Activated CD4-positive, alpha-beta T cell treated with anti-CD3 and anti-CD28 coated beads, Interleukin-2, amount 10 ng/mL, durations not matched to agents 7 days and 5 days (primary cell): ENCODE measurements around the gene TADA3. TPM values are rescaled to one million over a fixed set of nuclear protein-coding genes. Genes with fewer than 3 reads are reported as not detected.

Source experiments
- CTCF ChIA-PET: fragments of 350-600 bp; sonication (Branson Sonifier 250); formaldehyde crosslinking; loops from one replicate; lab custom pipeline; 2021; ENCODE audit warnings: antibody characterized with exemption; lab: Charles Lee
- POLR2A ChIA-PET: fragments of 350-600 bp; sonication (Branson Sonifier 250); formaldehyde crosslinking; loops from one replicate; lab custom pipeline; 2021; ENCODE audit warnings: antibody characterized with exemption; lab: Charles Lee
- DNase-seq: peaks from one replicate; pipeline ENCODE4 v3.0.0-alpha.2; 2020
- H3K27ac Mint-ChIP-seq: one replicate; pipeline ENCODE4 v1.8.0; 2021; ENCODE audit warnings: mild to moderate bottlenecking, moderate library complexity, mixed read lengths
- H3K27me3 Mint-ChIP-seq: one replicate; pipeline ENCODE4 v1.8.0; 2021; ENCODE audit warnings: mixed read lengths
- H3K36me3 Mint-ChIP-seq: one replicate; pipeline ENCODE4 v1.8.0; 2021; ENCODE audit warnings: low read depth, mixed read lengths
- H3K4me1 Mint-ChIP-seq: one replicate; pipeline ENCODE4 v1.8.0; 2021; ENCODE audit warnings: mixed read lengths
- H3K4me3 Mint-ChIP-seq: one replicate; pipeline ENCODE4 v1.8.0; 2021; ENCODE audit warnings: mild to moderate bottlenecking, moderate library complexity, mixed read lengths
- H3K9me3 Mint-ChIP-seq: one replicate; pipeline ENCODE4 v1.8.0; 2021; ENCODE audit warnings: mixed read lengths
- total RNA-seq, 2 experiments: library from RNA; stranded (reverse); gene quantifications; one replicate each; pipeline ENCODE4 v1.2.3, GENCODE V29; 2021

The TADA3 gene
- total RNA-seq, 2 experiments from 2014 or later, result 77.6 to 82.3 TPM

- Mint-ChIP-seq H3K27me3 (no peaks in the 10 kb centered on the region), H3K4me1 (peaks cover 6% of the 10 kb centered on the region), H3K9me3 (no peaks in the 10 kb centered on the region), H3K27ac (no peak overlapping the region), H3K36me3 (no peaks in the 10 kb centered on the region), H3K4me3 (no peak overlapping the region)
- no peak for DNase-seq
- ChIA-PET POLR2A (no interaction called here), CTCF (interaction anchor here (0.5 to 0.6 kb wide), 2 partner anchors 26 to 76 kb away, joined by 3 to 4 read pairs; no protein-coding TSS in a partner anchor)
Observed at GRCh38 chr3:9825451-9826040, 33.3 kb upstream of the TADA3 start.

- H3K27ac Mint-ChIP-seq, result no peak overlapping the region
- ChIA-PET CTCF (interaction anchor here (1.1 kb wide), 2 partner anchors 11 to 13 kb away, joined by 7 to 8 read pairs; no protein-coding TSS in a partner anchor), POLR2A (interaction anchor here (0.6 kb wide), 1 partner anchor 121 kb away, joined by 6 read pairs; no protein-coding TSS in a partner anchor)
- H3K4me1 Mint-ChIP-seq, result no peaks in the 10 kb centered on the region
- no peak overlapping the region for H3K4me3 Mint-ChIP-seq
- no peaks in the 10 kb centered on the region for H3K9me3 Mint-ChIP-seq
- peaks cover 8% of the 10 kb centered on the region for H3K36me3 Mint-ChIP-seq
- DNase-seq, result no peak
- H3K27me3 Mint-ChIP-seq, result no peaks in the 10 kb centered on the region
Observed at GRCh38 chr3:9820946-9821345, 28.7 kb upstream of the TADA3 start.

- ChIA-PET POLR2A (no interaction called here), CTCF (interaction anchor here (0.9 to 1.6 kb wide), 3 partner anchors 11 to 485 kb away, joined by 3 to 8 read pairs (median 4); no protein-coding TSS in a partner anchor)
- Mint-ChIP-seq H3K4me1 (no peaks in the 10 kb centered on the region), H3K36me3 (peaks cover 8% of the 10 kb centered on the region), H3K27me3 (no peaks in the 10 kb centered on the region), H3K27ac (no peak overlapping the region), H3K4me3 (no peak overlapping the region), H3K9me3 (no peaks in the 10 kb centered on the region)
- no peak for DNase-seq
Observed at GRCh38 chr3:9820543-9820942, 28.3 kb upstream of the TADA3 start.

GRCh38 chr3:9818666-9819335 lies 26.5 kb upstream of the TADA3 start:
- Mint-ChIP-seq H3K36me3 (peaks cover 8% of the 10 kb centered on the region), H3K27me3 (no peaks in the 10 kb centered on the region), H3K9me3 (no peaks in the 10 kb centered on the region), H3K4me1 (no peaks in the 10 kb centered on the region), H3K4me3 (no peak overlapping the region), H3K27ac (no peak overlapping the region)
- POLR2A ChIA-PET, result interaction anchor here (0.7 kb wide), 1 partner anchor 12 kb away, joined by 3 read pairs; no protein-coding TSS in a partner anchor
- CTCF ChIA-PET, result interaction anchor here (1.0 to 1.6 kb wide), 2 partner anchors 11 to 22 kb away, joined by 3 to 4 read pairs; no protein-coding TSS in a partner anchor
- no peak for DNase-seq

GRCh38 chr3:9817436-9817835 lies 25.2 kb upstream of the TADA3 start:
- DNase-seq, result no peak
- no peak overlapping the region for H3K27ac Mint-ChIP-seq
- H3K9me3 Mint-ChIP-seq, result no peaks in the 10 kb centered on the region
- no peaks in the 10 kb centered on the region for H3K27me3 Mint-ChIP-seq
- peaks cover 12% of the 10 kb centered on the region for H3K36me3 Mint-ChIP-seq
- no peaks in the 10 kb centered on the region for H3K4me1 Mint-ChIP-seq
- no peak overlapping the region for H3K4me3 Mint-ChIP-seq
- POLR2A ChIA-PET, result no interaction called here
- CTCF ChIA-PET, result no interaction called here

GRCh38 chr3:9815986-9816385 lies 23.7 kb upstream of the TADA3 start:
- ChIA-PET POLR2A (no interaction called here), CTCF (interaction anchor here (0.6 to 1.0 kb wide), 2 partner anchors 15 to 239 kb away, joined by 3 to 5 read pairs; no protein-coding TSS in a partner anchor)
- peaks cover 21% of the 10 kb centered on the region for H3K36me3 Mint-ChIP-seq
- H3K27me3 Mint-ChIP-seq, result no peaks in the 10 kb centered on the region
- DNase-seq, result no peak
- H3K9me3 Mint-ChIP-seq, result no peaks in the 10 kb centered on the region
- peaks cover 7% of the 10 kb centered on the region for H3K4me1 Mint-ChIP-seq
- no peak overlapping the region for H3K4me3 Mint-ChIP-seq
- no peak overlapping the region for H3K27ac Mint-ChIP-seq

GRCh38 chr3:9812870-9813483 lies 20.7 kb upstream of the TADA3 start:
- H3K4me3 Mint-ChIP-seq, result no peak overlapping the region
- no peak for DNase-seq
- no peaks in the 10 kb centered on the region for H3K27me3 Mint-ChIP-seq
- H3K9me3 Mint-ChIP-seq, result no peaks in the 10 kb centered on the region
- CTCF ChIA-PET, result interaction anchor here (1.1 to 1.8 kb wide), 3 partner anchors 9 to 119 kb away, joined by 3 to 7 read pairs (median 5); no protein-coding TSS in a partner anchor
- H3K27ac Mint-ChIP-seq, result no peak overlapping the region
- peaks cover 28% of the 10 kb centered on the region for H3K36me3 Mint-ChIP-seq
- peaks cover 33% of the 10 kb centered on the region for H3K4me1 Mint-ChIP-seq
- POLR2A ChIA-PET, result interaction anchor here (0.6 kb wide), 1 partner anchor 125 kb away, joined by 3 read pairs; no protein-coding TSS in a partner anchor

- Mint-ChIP-seq H3K27me3 (no peaks in the 10 kb centered on the region), H3K4me1 (peaks cover 47% of the 10 kb centered on the region), H3K36me3 (peaks cover 36% of the 10 kb centered on the region), H3K9me3 (no peaks in the 10 kb centered on the region), H3K27ac (peak overlapping the region; percentile 62), H3K4me3 (peak overlapping the region; percentile 40)
- POLR2A ChIA-PET, result interaction anchor here (0.6 kb wide), 1 partner anchor 215 kb away, joined by 3 read pairs; the partner anchor contains the start of gene FANCD2
- no peak for DNase-seq
- CTCF ChIA-PET, result no interaction called here
Observed at GRCh38 chr3:9810846-9811245, 18.6 kb upstream of the TADA3 start.

GRCh38 chr3:9810433-9810770 lies 18.1 kb upstream of the TADA3 start:
- peak overlapping the region; percentile 62 for H3K27ac Mint-ChIP-seq
- no peaks in the 10 kb centered on the region for H3K9me3 Mint-ChIP-seq
- ChIA-PET CTCF (interaction anchor here (1.0 kb wide), 1 partner anchor 95 kb away, joined by 3 read pairs; no protein-coding TSS in a partner anchor), POLR2A (interaction anchor here (0.6 kb wide), 1 partner anchor 216 kb away, joined by 3 read pairs; the partner anchor contains the start of gene FANCD2)
- H3K4me3 Mint-ChIP-seq, result peak overlapping the region; percentile 40
- H3K4me1 Mint-ChIP-seq, result peaks cover 47% of the 10 kb centered on the region
- H3K36me3 Mint-ChIP-seq, result peaks cover 40% of the 10 kb centered on the region
- no peak for DNase-seq
- no peaks in the 10 kb centered on the region for H3K27me3 Mint-ChIP-seq

GRCh38 chr3:9809615-9810432 lies 17.6 kb upstream of the TADA3 start, which contains the start of gene TTLL3:
Gene TTLL3 (plus strand): TSS chr3:9810262. CDS start chr3:9810662, 400 bp downstream.
- peaks cover 42% of the 10 kb centered on the region for H3K36me3 Mint-ChIP-seq

GRCh38 chr3:9809239-9809614 lies 17.0 kb upstream of the TADA3 start:
- DNase-seq, result no peak
- Mint-ChIP-seq H3K36me3 (peaks cover 48% of the 10 kb centered on the region), H3K27me3 (no peaks in the 10 kb centered on the region), H3K4me3 (peak overlapping the region; percentile 83), H3K4me1 (peaks cover 47% of the 10 kb centered on the region), H3K9me3 (no peaks in the 10 kb centered on the region), H3K27ac (peak overlapping the region; percentile 93)
- ChIA-PET POLR2A (interaction anchor here (1.0 kb wide), 1 partner anchor 60 kb away, joined by 3 read pairs; the partner anchor contains the start of gene OGG1), CTCF (interaction anchor here (1.0 kb wide), 2 partner anchors 76 to 93 kb away, joined by 3 read pairs; no protein-coding TSS in a partner anchor)

More at GRCh38 chr3:9809615-9810432, 17.6 kb upstream of the TADA3 start, which contains the start of gene TTLL3:
- ChIA-PET CTCF (interaction anchor here (1.0 kb wide), 1 partner anchor 94 kb away, joined by 3 read pairs; no protein-coding TSS in a partner anchor), POLR2A (no interaction called here)
- Mint-ChIP-seq H3K27ac (peak within 1 kb of the TSS; percentile 93), H3K4me1 (peaks cover 47% of the 10 kb centered on the region), H3K9me3 (no peaks in the 10 kb centered on the region), H3K27me3 (no peaks in the 10 kb centered on the region), H3K4me3 (peak within 1 kb of the TSS; percentile 83)
- DNase-seq, result peak; percentile 46
